Neural progenitor cell (in vitro differentiated cells): ENCODE measurements around the gene PSEN1.
"Not testable (repeated sequence)": the region's sequence is repeated elsewhere in the genome, so short reads cannot be mapped to it uniquely, and the experiment has no call there.

Experiments
- EZH2 ChIP-seq: fragments of 200-600 bp; sonication (generic); IDR thresholded peaks from 2 replicates; pipeline ENCODE4 v1.6.1; 2017; ENCODE audit warnings: antibody characterized with exemption, mild to moderate bottlenecking, moderate library complexity
- TF ChIP-seq, protein P1 (sequence below): fragments of 200-600 bp; sonication (generic); IDR thresholded peaks from 2 replicates; pipeline ENCODE4 v1.5.1; 2017; ENCODE audit warnings: antibody characterized with exemption, mild to moderate bottlenecking

DNA sequence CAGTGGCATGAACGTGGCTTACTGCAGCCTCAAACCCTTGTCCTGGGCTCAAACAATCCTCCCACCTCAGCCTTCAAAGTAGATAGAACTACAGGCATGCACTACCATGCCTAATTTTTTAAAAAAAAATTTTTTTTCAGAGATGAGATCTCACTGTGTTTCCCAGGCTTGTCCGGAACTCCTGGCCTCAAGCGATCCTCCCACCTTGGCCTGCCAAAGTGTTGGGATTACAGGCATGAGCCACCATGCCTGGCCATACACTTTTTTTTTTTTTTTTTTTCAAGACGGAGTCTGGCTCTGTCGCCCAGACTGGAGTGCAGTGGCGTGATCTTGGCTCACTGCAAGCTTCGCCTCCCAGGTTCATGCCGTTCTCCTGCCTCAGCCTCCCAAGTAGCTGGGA is 58.0 kb downstream of the PSEN1 start:
- TF ChIP-seq, protein P1, sequence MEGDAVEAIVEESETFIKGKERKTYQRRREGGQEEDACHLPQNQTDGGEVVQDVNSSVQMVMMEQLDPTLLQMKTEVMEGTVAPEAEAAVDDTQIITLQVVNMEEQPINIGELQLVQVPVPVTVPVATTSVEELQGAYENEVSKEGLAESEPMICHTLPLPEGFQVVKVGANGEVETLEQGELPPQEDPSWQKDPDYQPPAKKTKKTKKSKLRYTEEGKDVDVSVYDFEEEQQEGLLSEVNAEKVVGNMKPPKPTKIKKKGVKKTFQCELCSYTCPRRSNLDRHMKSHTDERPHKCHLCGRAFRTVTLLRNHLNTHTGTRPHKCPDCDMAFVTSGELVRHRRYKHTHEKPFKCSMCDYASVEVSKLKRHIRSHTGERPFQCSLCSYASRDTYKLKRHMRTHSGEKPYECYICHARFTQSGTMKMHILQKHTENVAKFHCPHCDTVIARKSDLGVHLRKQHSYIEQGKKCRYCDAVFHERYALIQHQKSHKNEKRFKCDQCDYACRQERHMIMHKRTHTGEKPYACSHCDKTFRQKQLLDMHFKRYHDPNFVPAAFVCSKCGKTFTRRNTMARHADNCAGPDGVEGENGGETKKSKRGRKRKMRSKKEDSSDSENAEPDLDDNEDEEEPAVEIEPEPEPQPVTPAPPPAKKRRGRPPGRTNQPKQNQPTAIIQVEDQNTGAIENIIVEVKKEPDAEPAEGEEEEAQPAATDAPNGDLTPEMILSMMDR, result not testable (repeated sequence)
- TF ChIP-seq EZH2, result not testable (repeated sequence)
